ENCODE measurements around the gene RNF41. TPM values are rescaled to one million over a fixed set of nuclear protein-coding genes. Genes with fewer than 3 reads are reported as not detected.

RNF41 gene
- total RNA-seq, 1 experiment from 2014 or later, result 47.7 TPM

DNA sequence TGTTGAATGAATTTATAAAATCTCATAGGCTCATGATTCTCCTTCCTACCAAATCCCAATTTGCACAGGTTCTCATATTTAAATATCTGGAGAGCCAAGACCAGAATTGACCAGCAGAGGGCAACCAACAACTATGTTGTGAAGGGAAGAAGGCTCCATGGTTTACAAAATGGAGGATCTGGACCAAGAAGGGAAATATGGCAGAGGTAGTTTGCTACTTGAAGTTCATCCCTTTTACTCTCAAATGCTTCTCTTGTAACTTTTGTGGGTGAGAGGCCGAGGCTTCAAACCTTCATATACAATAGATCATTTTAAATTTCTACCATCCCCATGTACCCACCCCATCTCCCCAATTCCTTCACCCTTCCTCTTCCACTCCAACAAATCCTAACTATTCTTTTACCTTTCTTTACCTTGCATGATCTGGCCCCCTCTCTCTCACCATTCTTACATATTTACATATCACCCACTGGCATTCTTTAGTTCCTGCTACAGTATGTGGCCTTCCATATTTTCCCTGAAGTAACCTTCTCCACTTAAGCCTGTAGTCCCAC lies 28.6 kb downstream of the RNF41 start:
- in situ Hi-C loops (cut with HindIII; ENCODE audit: low pct_unique_long_range_greater_than_20kb, low sequenced_read_pairs), result loop anchor here (5.0 kb wide), 1 partner anchor 76 kb away; the partner anchor contains the start of genes RPL41 and ZC3H10
- DNase-seq (ENCODE audit: low read depth, low spot score), result peak; percentile 93

DNA sequence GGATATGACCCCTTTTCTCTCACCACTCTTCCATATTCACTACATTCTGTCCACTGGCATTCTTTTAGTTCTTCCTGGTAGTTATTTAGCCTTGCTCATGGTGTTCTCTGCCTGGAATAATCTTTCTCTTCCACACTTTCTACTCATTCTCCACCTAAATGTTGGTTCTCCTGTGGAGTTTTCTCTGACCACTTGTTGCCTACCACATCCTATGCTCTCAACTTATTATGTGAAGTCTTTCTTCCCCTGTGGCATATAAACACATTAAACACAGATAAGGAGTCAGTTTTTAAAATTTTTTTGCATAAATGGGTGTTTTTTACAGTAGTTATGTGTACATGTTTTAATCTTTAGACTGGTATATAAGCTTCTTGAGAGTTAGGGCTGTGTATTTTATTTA lies 29.1 kb downstream of the RNF41 start:
- DNase-seq (ENCODE audit: low read depth, low spot score), result no peak
- in situ Hi-C loops (cut with HindIII; ENCODE audit: low pct_unique_long_range_greater_than_20kb, low sequenced_read_pairs), result loop anchor here (5.0 kb wide), 1 partner anchor 75 kb away; the partner anchor contains the start of genes RPL41 and ZC3H10

DNA sequence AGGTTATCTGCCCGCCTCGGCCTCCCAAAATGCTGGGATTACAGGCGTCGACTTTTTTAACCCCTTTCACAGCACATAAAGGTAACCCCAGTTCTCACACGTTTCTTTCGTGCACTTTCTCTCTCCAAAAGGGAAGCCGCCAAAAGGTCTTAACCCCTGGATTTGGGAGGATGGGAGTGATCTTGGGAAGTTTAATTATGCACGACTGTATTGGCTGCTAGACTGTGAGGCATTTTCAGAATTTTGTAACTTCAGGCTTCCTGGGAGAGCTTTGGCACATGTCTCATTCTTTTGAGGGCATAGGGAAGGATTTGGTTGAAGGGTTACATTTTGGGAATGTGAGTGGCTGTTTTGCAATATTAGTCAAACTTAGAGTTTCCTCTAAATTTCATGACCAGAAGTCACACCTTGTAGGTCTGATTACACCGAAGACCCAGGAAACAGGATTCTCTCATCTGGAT lies 31.0 kb downstream of the RNF41 start:
- DNase-seq (ENCODE audit: low read depth, low spot score), result peak; percentile 13
- in situ Hi-C loops (cut with HindIII; ENCODE audit: low pct_unique_long_range_greater_than_20kb, low sequenced_read_pairs), result loop anchor here (5.0 kb wide), 1 partner anchor 73 kb away; the partner anchor contains the start of genes RPL41 and ZC3H10

DNA sequence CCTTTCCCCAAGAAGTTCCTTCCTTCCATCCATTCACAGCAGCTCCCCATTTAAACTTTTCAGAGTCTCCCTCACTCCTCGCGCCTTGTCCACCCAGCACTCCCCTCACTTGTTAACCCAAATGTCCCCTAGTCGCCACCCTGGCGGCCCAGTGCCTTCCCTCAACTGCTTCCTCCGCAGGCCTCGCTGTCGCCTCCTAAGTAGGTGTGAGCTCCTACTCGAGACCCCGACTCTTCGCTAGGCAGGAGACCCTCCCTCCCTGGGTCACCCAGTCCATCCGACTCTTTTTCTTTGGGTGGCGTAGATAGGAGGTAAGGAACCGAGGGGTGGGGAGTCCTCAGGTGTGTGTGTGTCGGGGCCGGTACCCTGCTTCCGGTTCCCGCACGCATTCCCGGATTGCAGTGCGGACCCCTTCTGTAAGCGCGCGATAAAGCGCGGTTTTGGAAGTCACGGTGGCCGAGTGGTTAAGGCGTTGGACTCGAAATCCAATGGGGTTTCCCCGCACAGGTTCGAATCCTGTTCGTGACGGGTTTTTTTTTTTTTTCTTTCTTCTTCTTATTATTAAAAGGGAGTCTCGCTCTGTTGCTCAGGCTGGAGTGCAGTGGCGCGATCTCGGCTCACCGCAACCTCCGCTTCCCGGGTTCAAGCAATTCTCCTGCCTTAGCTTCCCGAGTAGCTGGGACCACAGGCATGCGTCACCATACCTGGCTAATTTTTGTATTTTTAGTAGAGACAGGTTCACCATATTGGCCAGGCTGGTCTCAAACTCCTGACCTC lies 31.6 kb downstream of the RNF41 start:
- in situ Hi-C loops (cut with HindIII; ENCODE audit: low pct_unique_long_range_greater_than_20kb, low sequenced_read_pairs), result loop anchor here (5.0 kb wide), 1 partner anchor 73 kb away; the partner anchor contains the start of genes RPL41 and ZC3H10
- DNase-seq (ENCODE audit: low read depth, low spot score), result peak; percentile 91

DNA sequence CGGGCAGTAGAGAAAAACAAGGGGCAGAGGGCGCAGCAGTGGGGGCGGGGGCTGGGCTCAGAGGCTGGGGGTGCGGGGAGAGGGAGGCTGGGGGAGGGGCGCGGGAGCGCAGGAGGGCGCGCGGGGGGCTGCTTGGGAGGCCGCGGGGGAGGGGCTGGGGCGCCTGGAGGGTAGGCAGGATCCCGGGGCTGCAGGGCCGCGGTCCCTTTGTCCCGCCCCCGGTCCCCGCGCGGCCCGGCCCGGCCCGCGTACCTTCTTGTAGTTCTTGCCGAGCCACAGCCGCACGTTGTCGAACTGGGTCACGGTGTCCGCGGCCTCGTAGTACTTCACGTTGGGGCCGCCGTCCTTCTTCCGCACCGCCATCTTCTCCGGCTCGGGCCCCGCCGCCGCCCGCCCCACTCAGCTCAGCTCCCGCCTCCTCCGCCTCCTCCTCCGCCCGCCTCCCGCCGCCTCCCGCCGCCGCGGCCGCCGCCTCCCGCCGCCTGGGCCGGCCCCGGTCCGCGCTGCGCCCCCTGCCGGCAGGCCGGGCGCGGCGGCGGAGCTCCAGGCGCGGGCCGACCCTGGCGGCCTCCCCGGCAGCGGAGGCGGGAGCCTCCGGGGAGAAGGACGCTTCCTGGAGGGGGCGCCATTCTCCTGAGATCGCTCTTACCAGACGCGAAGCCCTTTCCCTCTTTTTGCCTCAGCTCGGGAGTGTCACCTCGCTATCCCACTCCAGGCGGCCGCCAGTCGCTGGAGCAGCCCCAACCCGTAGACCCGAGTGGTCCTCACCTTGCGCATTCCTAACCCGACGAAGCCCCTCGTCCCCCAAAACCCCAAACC lies 32.4 kb downstream of the RNF41 start, which contains the start of gene SMARCC2:
TSS of gene SMARCC2 (minus strand) at position 385 of the 819 bp plus-strand sequence. CDS start at position 363, 22 bp downstream.
- DNase-seq (ENCODE audit: low read depth, low spot score), result peak; percentile 85
- in situ Hi-C loops (cut with HindIII; ENCODE audit: low pct_unique_long_range_greater_than_20kb, low sequenced_read_pairs), result no loop called here

DNA sequence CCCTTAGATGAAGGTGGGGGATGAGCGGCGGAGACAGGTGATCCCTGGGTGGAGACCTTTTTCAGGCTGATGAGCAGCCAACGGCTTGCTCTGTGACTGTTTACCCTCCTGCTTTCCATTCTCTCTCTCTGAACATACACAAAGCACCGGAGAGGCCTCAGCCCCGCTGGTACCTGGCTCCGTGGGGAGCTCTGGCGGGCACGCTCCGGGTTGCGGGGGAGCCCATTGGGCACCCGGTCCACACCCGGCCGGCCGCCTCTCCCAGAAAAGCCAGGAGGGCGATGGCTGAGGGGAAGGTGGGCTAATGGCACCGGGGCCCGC lies 33.0 kb downstream of the RNF41 start:
- DNase-seq (ENCODE audit: low read depth, low spot score), result no peak
- in situ Hi-C loops (cut with HindIII; ENCODE audit: low pct_unique_long_range_greater_than_20kb, low sequenced_read_pairs), result no loop called here

DNA sequence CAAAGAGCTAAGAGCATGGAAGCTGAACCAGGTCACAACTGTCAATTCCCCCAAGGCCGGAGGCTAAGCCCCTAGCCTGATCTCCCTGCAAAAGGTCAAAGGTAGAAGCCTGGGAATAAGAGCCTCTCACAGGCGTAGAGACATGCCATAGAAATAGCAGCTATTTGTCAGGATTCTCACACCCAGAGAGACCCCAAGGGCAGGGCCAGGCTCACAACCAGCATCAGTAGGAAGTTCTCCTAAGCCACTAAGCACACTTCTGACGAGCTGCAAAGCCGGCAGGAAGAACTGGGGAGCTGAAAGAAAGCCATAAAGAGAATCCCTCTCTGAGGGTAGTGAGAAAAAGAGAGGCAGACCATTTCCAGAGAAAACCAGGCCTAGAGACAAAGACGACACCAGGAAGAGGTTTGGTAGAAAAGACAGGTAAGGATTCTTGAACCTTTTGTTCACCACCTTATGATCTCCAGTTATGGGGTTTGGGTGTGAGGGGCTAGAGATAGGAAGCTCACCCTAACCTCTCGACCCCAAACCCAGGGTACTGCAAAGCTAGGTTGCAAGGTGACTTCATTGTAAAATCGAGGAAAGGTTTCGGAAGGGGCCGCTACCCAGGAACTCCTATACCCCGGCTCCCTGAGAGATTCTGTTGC lies 33.5 kb downstream of the RNF41 start:
- in situ Hi-C loops (cut with HindIII; ENCODE audit: low pct_unique_long_range_greater_than_20kb, low sequenced_read_pairs), result no loop called here
- DNase-seq (ENCODE audit: low read depth, low spot score), result no peak

DNA sequence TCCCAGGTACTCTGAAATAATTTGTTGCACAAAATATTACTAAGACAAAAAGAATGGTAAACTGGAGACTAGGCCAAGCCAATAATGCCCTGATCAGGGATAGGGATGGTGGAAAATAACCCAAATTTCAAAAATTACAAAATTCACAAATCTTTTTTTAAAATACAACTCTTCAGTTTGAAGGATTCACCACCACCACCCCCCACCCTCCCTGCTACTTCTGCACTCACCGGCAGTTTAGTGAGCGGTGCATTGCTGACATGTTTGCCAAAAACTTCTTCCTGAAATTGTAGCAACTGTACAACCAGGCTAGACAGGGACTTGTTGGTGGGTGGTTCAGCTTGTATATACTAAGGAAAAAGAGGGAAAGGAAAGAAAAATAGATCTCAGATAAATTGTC lies 34.8 kb downstream of the RNF41 start:
- in situ Hi-C loops (cut with HindIII; ENCODE audit: low pct_unique_long_range_greater_than_20kb, low sequenced_read_pairs), result no loop called here
- DNase-seq (ENCODE audit: low read depth, low spot score), result no peak

DNA sequence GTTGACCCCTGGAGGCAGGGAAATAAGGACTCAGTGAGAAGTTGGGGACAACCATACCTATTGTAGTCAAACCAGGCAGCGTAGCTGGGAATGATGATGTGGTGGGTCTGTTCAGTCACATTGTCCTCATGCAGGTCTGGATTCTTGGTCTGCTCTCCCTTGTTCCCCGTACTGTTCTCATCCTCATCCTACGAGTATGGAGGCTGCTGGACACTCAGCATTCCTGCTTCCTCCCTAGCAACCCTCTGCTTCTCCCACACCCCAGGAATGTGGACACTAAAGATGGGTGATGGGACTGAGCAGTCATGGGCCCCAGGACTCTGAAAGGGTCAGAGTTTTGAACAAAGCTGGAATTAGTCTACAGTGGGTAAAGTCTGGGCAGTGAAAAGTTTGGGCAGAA lies 43.4 kb downstream of the RNF41 start:
- DNase-seq (ENCODE audit: low read depth, low spot score), result no peak
- in situ Hi-C loops (cut with HindIII; ENCODE audit: low pct_unique_long_range_greater_than_20kb, low sequenced_read_pairs), result no loop called here

DNA sequence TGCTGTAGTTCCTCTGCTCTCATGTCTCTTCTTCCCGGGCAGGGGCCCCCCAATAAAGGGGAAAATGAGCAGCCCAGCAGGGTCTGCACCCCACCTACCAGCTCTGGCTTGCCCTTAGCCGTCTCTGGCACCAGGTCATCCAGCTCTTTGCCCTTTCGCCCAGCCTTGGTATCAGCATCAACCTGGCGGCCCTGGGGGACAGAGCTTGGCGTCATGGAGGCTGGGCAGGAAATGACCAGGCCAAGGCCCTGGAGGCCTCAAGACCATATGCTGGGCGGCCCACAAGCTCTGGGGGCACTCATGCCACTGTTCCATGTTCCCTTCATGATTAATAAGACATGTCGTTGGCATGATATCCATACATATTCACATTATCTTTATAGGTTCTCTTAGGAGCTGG lies 48.9 kb downstream of the RNF41 start:
- DNase-seq (ENCODE audit: low read depth, low spot score), result no peak
- in situ Hi-C loops (cut with HindIII; ENCODE audit: low pct_unique_long_range_greater_than_20kb, low sequenced_read_pairs), result no loop called here

DNA sequence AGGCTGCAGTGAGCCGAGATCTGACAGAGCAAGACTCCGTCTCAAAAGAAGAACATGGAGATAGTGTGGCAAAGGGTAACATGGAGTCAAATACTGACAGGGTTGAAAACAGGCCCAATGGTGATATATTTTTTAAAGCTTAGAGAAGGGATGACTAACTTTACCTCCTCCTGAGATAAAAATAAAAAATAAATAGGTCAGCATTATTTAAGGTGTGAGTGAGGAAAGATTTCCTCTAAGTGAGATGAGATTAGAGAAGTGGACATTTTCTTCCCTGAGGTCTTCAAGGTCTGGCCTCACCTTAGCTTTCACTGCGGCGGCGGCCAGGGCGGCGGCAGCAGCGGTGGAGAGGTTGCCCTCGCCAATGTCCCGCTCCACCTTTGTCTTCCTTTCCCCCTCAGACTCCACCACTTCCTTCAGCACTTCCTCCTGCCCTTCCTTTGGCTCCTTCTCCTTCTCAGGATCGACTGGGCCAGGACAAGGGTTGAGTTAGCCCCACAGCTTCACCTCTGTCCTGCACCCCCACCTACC lies 52.4 kb downstream of the RNF41 start:
- no peak for DNase-seq (ENCODE audit: low read depth, low spot score)
- in situ Hi-C loops (cut with HindIII; ENCODE audit: low pct_unique_long_range_greater_than_20kb, low sequenced_read_pairs), result no loop called here

DNA sequence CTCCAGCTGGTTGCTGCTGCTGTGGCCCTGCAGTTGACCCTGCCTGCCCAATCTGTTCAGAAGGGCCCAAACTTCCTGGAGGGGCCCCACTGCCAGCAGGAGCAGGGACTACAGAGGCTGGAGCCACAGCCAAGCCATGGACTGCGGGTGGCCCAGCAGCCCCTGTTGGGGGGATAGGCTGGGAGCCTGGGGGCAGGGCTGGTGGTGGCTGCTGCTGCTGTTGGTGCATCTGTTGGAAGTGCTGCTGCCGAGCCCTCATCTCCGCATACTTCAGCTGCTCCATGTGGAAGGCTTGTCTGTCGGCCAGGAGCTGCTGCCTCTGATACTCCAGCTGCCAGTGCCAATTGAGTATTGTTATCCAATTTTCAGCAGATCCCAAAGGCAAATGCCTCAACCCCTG lies 56.4 kb downstream of the RNF41 start:
- in situ Hi-C loops (cut with HindIII; ENCODE audit: low pct_unique_long_range_greater_than_20kb, low sequenced_read_pairs), result no loop called here
- no peak for DNase-seq (ENCODE audit: low read depth, low spot score)

DNA sequence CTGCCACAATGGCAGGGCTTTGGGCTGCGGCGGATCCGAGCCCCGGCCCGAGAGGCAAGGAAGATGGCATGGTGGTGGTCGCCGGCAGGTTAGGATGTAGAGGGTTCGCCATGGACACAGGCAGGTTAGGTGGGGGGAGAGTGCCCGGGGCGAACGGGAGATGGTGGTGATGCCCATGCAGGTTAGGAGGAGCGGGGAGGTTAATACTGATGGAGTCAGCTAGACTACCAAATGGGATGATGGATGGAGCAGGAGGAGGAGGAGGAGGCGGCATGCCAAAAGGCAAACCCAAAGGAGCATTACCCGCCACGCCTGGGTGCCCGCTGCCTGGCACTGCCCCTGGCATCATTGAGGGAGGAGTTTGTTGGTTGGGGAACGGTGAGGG lies 57.4 kb downstream of the RNF41 start:
- DNase-seq (ENCODE audit: low read depth, low spot score), result no peak

DNA sequence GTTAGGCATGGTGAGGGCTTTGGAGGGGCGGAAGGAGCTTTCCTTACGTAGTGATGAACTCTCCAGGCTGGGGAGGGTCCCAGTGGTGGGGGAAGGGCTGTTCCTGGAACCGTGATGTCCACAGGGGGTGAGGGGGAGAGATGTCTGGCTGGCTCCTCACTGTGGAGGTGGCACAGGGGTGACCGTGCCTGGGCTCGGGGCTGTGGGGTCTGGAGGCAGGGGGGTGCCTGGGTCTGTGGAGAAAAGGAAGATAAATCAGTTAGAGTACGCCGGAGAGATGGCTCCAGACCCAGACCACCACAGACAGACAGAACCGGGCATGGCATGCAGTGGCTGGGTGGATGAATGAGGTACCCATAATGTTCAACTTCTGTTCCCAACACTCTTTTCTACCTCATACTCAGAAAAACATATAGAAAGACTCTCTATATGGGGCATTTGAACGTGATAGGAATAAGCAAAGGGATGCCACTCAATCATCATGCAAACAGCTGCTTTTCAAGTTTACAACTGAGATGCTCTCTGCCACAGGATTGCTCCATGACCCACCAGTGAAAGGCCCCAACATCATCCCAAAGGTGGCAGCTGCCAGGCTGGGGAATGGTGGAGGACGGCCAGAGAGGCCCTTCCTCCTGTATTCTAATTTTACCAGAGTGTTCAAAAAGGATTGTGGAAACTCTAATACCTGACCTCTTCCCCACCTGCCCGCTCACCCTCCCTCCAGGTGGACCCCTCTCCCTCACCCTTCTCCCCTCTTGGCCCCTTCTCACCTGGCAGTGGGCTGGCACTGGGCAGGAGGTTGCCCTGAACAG lies 58.0 kb downstream of the RNF41 start:
- DNase-seq (ENCODE audit: low read depth, low spot score), result no peak
- in situ Hi-C loops (cut with HindIII; ENCODE audit: low pct_unique_long_range_greater_than_20kb, low sequenced_read_pairs), result no loop called here

More for the DNA sequence above, 57.4 kb downstream of the RNF41 start:
- in situ Hi-C loops (cut with HindIII; ENCODE audit: low pct_unique_long_range_greater_than_20kb, low sequenced_read_pairs), result no loop called here

DNA sequence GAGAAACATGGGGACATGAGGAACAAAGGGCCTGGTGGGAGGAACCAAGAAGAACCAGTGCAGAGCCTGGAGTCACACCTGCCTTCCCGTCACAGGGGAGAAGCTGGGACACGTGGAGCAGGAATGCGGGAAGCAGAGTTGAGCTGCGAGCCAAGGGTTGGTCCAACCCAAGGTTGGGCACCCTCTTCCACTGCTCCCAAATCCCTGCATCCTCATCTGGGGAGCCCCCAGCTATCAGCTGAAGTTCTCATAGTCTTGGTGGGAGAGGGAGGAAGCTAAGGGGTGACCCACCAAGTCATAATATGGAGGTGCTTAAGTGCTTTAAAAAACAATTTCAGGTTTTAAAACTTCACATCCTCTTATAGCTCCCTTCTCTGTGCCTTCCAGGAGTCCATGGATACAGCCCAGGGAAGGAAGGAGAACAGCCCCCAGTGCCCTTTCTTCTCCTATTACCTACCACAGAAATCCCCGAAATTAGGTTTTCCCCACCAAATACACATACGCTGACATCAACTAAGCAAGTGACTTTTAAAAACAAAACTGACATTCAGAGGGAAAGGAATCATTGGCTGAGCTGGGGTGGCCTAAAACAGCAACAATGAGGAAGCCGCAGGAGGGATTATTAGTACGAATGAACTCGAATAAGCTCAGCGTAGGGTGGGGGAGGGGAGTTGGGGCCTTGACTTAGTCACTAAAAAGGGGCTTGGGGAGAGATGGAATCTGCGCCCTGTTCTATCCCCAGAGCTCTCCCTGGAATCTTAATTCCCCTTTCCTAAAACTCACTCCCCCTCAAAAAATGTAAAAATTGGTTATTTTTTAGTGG lies 59.0 kb downstream of the RNF41 start:
- no peak for DNase-seq (ENCODE audit: low read depth, low spot score)

DNA sequence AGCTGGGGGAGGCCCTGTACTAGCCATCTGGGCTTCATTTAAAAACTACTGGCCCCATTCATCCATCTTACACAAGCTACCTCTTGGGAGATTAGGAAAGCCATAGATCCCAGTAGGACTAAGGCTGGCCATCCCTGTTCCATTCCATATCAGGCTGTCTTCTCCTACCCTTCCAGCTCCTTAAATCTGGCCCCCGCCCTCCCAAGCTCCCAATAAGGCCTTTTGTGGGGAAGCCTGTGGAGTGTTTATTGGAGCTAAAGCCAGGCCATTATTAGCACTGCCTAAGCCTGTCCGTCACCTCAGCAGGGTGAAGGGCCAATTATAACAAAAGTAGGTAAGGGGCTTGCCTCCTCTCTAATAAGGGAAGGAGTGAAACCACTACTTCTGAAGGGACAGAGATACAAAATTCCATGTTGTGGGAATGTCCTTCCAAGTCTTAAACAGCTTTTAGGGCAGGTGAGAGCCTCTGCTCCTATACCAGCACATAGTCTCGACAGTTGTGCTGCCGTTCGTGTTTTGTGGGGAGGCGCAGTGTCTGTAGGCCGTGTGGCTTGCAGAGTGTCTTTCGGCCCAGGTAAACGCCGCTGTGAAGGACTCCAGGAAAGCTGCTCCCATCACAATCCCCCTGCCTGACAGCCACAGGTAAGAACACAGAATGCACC lies 59.9 kb downstream of the RNF41 start:
- no peak for DNase-seq (ENCODE audit: low read depth, low spot score)
- in situ Hi-C loops (cut with HindIII; ENCODE audit: low pct_unique_long_range_greater_than_20kb, low sequenced_read_pairs), result no loop called here

More for the DNA sequence above, 59.0 kb downstream of the RNF41 start:
- in situ Hi-C loops (cut with HindIII; ENCODE audit: low pct_unique_long_range_greater_than_20kb, low sequenced_read_pairs), result no loop called here
